GM12874 (cell line): ENCODE data around the gene MYOZ1.

Source experiments
- TF ChIP-seq, protein P1 (sequence below): IDR thresholded peaks from 2 replicates; pipeline ENCODE4 v1.5.1; 2011; ENCODE audit warnings: low read depth, mild to moderate bottlenecking, control low read depth, low read length, moderate library complexity; ENCODE audit not compliant: insufficient read depth

MYOZ1 gene

GRCh38 chr10:73601486-73601921 lies 39.8 kb downstream of the MYOZ1 start:
- TF ChIP-seq, protein P1, sequence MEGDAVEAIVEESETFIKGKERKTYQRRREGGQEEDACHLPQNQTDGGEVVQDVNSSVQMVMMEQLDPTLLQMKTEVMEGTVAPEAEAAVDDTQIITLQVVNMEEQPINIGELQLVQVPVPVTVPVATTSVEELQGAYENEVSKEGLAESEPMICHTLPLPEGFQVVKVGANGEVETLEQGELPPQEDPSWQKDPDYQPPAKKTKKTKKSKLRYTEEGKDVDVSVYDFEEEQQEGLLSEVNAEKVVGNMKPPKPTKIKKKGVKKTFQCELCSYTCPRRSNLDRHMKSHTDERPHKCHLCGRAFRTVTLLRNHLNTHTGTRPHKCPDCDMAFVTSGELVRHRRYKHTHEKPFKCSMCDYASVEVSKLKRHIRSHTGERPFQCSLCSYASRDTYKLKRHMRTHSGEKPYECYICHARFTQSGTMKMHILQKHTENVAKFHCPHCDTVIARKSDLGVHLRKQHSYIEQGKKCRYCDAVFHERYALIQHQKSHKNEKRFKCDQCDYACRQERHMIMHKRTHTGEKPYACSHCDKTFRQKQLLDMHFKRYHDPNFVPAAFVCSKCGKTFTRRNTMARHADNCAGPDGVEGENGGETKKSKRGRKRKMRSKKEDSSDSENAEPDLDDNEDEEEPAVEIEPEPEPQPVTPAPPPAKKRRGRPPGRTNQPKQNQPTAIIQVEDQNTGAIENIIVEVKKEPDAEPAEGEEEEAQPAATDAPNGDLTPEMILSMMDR, result no peak

GRCh38 chr10:73597346-73597745 lies 43.9 kb downstream of the MYOZ1 start:
- TF ChIP-seq, protein P1, result no peak

- TF ChIP-seq, protein P1, result no peak
Measured at GRCh38 chr10:73593812-73594211, 47.5 kb downstream of the MYOZ1 start.

- TF ChIP-seq, protein P1, result no peak
Measured at GRCh38 chr10:73593110-73593509, 48.2 kb downstream of the MYOZ1 start.

GRCh38 chr10:73591935-73592699 lies 49.2 kb downstream of the MYOZ1 start:
- TF ChIP-seq, protein P1, result no peak

DNA sequence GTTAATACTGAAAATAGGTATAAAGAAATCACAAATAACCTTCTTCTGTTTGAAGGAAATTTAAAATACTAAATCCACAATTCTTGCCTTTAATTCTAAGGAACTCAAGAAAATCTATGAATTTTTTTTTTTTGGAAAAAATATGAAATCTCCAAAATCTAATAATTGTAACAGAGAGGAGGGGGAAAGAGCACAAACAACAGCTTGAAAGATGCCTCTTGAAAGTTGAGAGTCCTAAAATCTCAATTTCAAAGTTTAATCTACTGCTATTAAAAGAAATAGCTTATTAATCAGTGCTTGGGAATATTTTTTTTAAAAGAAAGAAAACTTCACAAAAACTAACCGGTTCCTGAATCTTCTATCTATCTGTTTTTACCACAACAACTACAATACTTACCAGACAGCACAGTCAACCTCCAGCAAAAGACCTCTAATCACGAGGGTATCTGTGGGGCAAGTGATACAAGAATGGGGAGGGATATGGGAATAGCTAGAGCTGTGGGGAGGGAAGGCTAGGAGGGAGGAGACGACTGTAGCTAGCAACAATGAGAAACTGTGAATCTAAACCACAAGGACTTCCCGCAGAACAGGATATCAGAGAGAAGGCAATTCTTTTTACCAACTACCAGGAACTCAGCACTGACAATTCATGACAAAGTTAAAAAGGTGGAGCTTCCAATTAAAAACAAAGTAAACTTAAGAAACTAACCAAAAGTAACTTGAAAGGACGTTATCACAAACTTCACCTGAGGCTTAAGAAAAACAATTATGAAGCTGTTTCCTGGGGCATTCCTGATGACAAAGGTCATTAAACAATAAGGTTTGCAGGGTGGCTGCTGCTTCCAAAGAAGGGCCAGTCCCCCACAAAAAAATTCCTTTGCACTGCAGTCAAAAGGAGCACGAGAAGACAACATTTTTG lies 50.1 kb downstream of the MYOZ1 start, which contains the start of gene USP54:
Gene USP54, minus strand, starts transcription at position 462 of the 919 bp plus-strand sequence. CDS start 15,684 bp downstream, outside the sequence.
- TF ChIP-seq, protein P1, result no peak

- TF ChIP-seq, protein P1, result no peak
Measured at GRCh38 chr10:73589563-73590126, 51.6 kb downstream of the MYOZ1 start.
